GM12878 (cell line): ENCODE measurements around the gene ATRN. TPM values are rescaled to one million over a fixed set of nuclear protein-coding genes. Genes with fewer than 3 reads are reported as not detected.

Experiments used
- ATAC-seq: fragments of 200-7000 bp; cut with Tn5 transposase; 3 replicates; pipeline ENCODE4 v1.9.1; 2020; ENCODE audit warnings: mild to moderate bottlenecking, moderate library complexity
- BruUV-seq: library from RNA; stranded (reverse); fragments of 400-500 nt; replicated peaks from 2 replicates; lab custom pipeline; 2021; lab: Mats Ljungman, UMichigan
- CTCF ChIA-PET: fragments of 300-600 bp; sonication (Branson Sonifier 250); formaldehyde crosslinking; extraction: SDS; loops from one replicate; lab custom pipeline; 2021; ENCODE audit warnings: inconsistent platforms; lab: Yijun Ruan, JAX
- POLR2A ChIA-PET: fragments of 350-600 bp; formaldehyde crosslinking; extraction: SDS; loops from one replicate; lab custom pipeline; 2021; ENCODE audit warnings: inconsistent platforms; lab: Charles Lee
- RAD21 ChIA-PET: fragments of 300-600 bp; sonication (Branson Sonifier 250); formaldehyde crosslinking; loops from one replicate; lab custom pipeline; 2023; ENCODE audit warnings: antibody characterized with exemption; ENCODE audit not compliant: unreplicated experiment; lab: Charles Lee
- SMC1A ChIA-PET: fragments of 300-600 bp; sonication (Branson Sonifier 250); formaldehyde crosslinking; loops from one replicate; lab custom pipeline; 2023; ENCODE audit not compliant: unreplicated experiment, uncharacterized antibody; lab: Charles Lee
- DNase-seq: peaks from one replicate; pipeline ENCODE4 v3.0.0-alpha.2; 2011; ENCODE audit warnings: low read depth, low spot score
- FAIRE-seq: peaks from 3 replicates; lab custom pipeline; 2011; peaks lifted over from hg19 to GRCh38; lab: Jason Lieb, UNC
- H2AFZ ChIP-seq: 2 replicates; pipeline ENCODE4 v1.6.0; 2011; ENCODE audit warnings: low read depth, low read length, control low read depth; ENCODE audit not compliant: control insufficient read depth
- H3K27ac ChIP-seq: 2 replicates; pipeline ENCODE4 v1.5.1; 2011; ENCODE audit warnings: control low read depth; ENCODE audit not compliant: control insufficient read depth, insufficient read depth
- H3K27me3 ChIP-seq, 2 experiments: replicated peaks in 1 of 2; 2 replicates each; pipeline versions ENCODE4 v1.6.0 to v1.6.1; 2011; ENCODE audit warnings: low read length in 1 of 2; ENCODE audit not compliant: control insufficient read depth in 2 of 2, insufficient read depth in 2 of 2
- H3K36me3 ChIP-seq, 2 experiments: 2 replicates each; pipeline ENCODE4 v1.5.1; 2011; ENCODE audit warnings: low read length in 1 of 2; ENCODE audit not compliant: control insufficient read depth in 2 of 2, insufficient read depth in 2 of 2
- H3K4me1 ChIP-seq: 2 replicates; pipeline ENCODE4 v1.6.1; 2011; ENCODE audit warnings: mild to moderate bottlenecking, low read length, moderate library complexity, mixed read lengths; ENCODE audit not compliant: control insufficient read depth, insufficient read depth
- H3K4me2 ChIP-seq: 2 replicates; pipeline ENCODE4 v1.6.0; 2011; ENCODE audit warnings: control low read depth; ENCODE audit not compliant: control insufficient read depth, insufficient read depth
- H3K4me3 ChIP-seq: fragments of 200-600 bp; sonication (generic); 2 replicates; pipeline ENCODE4 v1.5.1; 2016
- H3K79me2 ChIP-seq: 2 replicates; pipeline ENCODE4 v1.6.0; 2011; ENCODE audit warnings: low read length; ENCODE audit not compliant: control insufficient read depth, insufficient read depth
- H3K9ac ChIP-seq: 2 replicates; pipeline ENCODE4 v1.8.0; 2011; ENCODE audit warnings: low read length, control low read depth, mixed read lengths; ENCODE audit not compliant: control insufficient read depth, insufficient read depth
- H3K9me3 ChIP-seq: replicated peaks from 3 replicates; pipeline ENCODE4 v1.5.1; 2011; ENCODE audit warnings: mild to moderate bottlenecking, low read length; ENCODE audit not compliant: control insufficient read depth, insufficient read depth
- H4K20me1 ChIP-seq: 2 replicates; pipeline ENCODE4 v1.6.0; 2011; ENCODE audit not compliant: control insufficient read depth, insufficient read depth
- CBX5 ChIP-seq: sonication (generic); IDR thresholded peaks from 2 replicates; pipeline ENCODE4 v1.6.1; 2016; ENCODE audit warnings: low read depth, moderate library complexity, mild to moderate bottlenecking, inconsistent platforms
- EED ChIP-seq: sonication (generic); IDR thresholded peaks from 2 replicates; pipeline ENCODE4 v1.6.1; 2016; ENCODE audit warnings: antibody characterized with exemption, low read depth
- HDAC6 ChIP-seq: fragments of 200-600 bp; sonication (generic); IDR thresholded peaks from one replicate; pipeline ENCODE4 v1.8.0; 2017; ENCODE audit warnings: antibody characterized with exemption; ENCODE audit not compliant: unreplicated experiment
- NR2F1 ChIP-seq: fragments of 450-650 bp; conservative IDR thresholded peaks from 2 replicates; pipeline ENCODE4 v1.6.1; 2017; ENCODE audit warnings: mild to moderate bottlenecking
- RB1 ChIP-seq: fragments of 450-650 bp; formaldehyde crosslinking; IDR thresholded peaks from 2 replicates; pipeline ENCODE4 v1.6.1; 2017; ENCODE audit warnings: mild to moderate bottlenecking, borderline replicate concordance
- RCOR1 ChIP-seq: conservative IDR thresholded peaks from 2 replicates; pipeline ENCODE4 v1.6.1; 2012; ENCODE audit warnings: low read depth, low read length, improper control_type of control experiment
- SIX5 ChIP-seq: IDR thresholded peaks from 2 replicates; pipeline ENCODE4 v1.6.1; 2011; ENCODE audit warnings: mild to moderate bottlenecking, low read depth, low read length, moderate library complexity; ENCODE audit not compliant: severe bottlenecking
- TARDBP ChIP-seq: IDR thresholded peaks from 2 replicates; pipeline ENCODE4 v1.6.1; 2016; ENCODE audit warnings: borderline replicate concordance
- ZNF274 ChIP-seq: IDR thresholded peaks from one replicate; pipeline ENCODE4 v1.8.0; 2011; ENCODE audit not compliant: insufficient read length, insufficient read depth
- WGBS: methylation state at CpG from one replicate; pipeline ENCODE4 v1.1.6; 2016; ENCODE audit warnings: low lambda C conversion rate; ENCODE audit not compliant: insufficient replicate concordance, insufficient coverage; ENCODE audit errors: missing lambda C conversion rate; 5-methylcytosine and 5-hydroxymethylcytosine counted together
- in situ Hi-C: fragments of 300-500 bp; cut with MboI; formaldehyde crosslinking; loops from 9 replicates; pipeline ENCODE4 v1.14.3; 2018; ENCODE audit warnings: mixed read lengths
- intact Hi-C: fragments of 100-400 bp; cut with micrococcal nuclease; formaldehyde crosslinking; loops from one replicate; pipeline ENCODE4 v1.14.2; 2022; ENCODE audit not compliant: unreplicated experiment
- polyA plus RNA-seq, 11 experiments: library from polyadenylated mRNA; depleted of rRNA in 4 of 11; unstranded in 6 of 11; stranded (reverse) in 5 of 11; fragments of >200 nt; fragmentation: Nextera tagmentation in 4 of 11; fragmentation: Illumina TruSeq in 1 of 11; extraction: Ambion mirVana in 4 of 11; extraction: Trizol in 1 of 11; gene quantifications; 1 replicate in 1 of 11; 2 replicates in 10 of 11; pipeline versions ENCODE4 v1.2.1 to v1.2.3, GENCODE V29; 2011 to 2016; ENCODE audit warnings: inconsistent platforms in 2 of 11, missing spikeins in 2 of 11, low read depth in 1 of 11
- total RNA-seq, 4 experiments: library from RNA; depleted of rRNA in 3 of 4; stranded (reverse); fragments of >200 nt in 3 of 4; fragmentation: Illumina TruSeq in 1 of 4; extraction: Trizol in 1 of 4; gene quantifications; 2 replicates each; pipeline versions ENCODE4 v1.2.1 to v1.2.3, GENCODE V29; 2013 to 2021
- TF ChIP-seq, protein P1 (sequence below): IDR thresholded peaks from 2 replicates; pipeline ENCODE4 v1.6.1; 2011; ENCODE audit warnings: borderline replicate concordance, low read depth, mild to moderate bottlenecking, moderate library complexity, mixed read lengths, low read length; ENCODE audit not compliant: insufficient read depth; ENCODE audit errors: extremely low read length
- TF ChIP-seq, protein P2 (sequence below): fragments of 450-650 bp; IDR thresholded peaks from 2 replicates; pipeline ENCODE4 v1.6.1; 2017; ENCODE audit warnings: mild to moderate bottlenecking, low read depth, inconsistent platforms; ENCODE audit not compliant: poor library complexity, severe bottlenecking

The ATRN gene
- total and polyA plus RNA-seq, 10 of the 15 experiments (the other 5 are each of a cell fraction or from before 2014, with no cell fraction given) = 0.71 to 11.6 (median 6.9) TPM

DNA sequence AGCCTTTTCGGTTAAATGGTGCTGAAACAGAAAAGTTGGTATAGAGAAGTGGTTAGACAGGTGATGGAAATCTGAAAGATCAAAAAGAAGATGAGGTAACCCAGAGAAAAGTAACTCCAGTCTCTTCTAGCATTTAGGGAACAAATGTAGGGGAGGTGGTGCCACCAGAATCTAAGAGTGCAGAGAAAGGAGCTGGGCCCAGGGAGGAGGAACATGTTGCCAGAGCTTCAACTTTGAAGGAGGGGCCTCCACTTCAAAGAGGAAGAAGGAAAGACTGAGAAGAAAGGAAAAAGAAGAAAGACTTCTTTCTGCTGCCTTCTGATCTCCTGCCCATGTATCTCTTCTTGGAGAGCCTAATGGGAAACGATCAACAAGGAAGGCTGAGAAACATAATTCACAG is 23.5 kb upstream of the ATRN start:
- H3K9me3 ChIP-seq = no peaks in the 10 kb centered on the region
- FAIRE-seq (no peak), ATAC-seq (no peak), DNase-seq (no peak)
- SMC1A ChIA-PET = no interaction called here
- H2AFZ ChIP-seq = no peak overlapping the region
- H3K36me3 ChIP-seq = no peaks in the 10 kb centered on the region
- RAD21 ChIA-PET = no interaction called here
- 43% methylated on average over 2 of the region's 2 CpGs for WGBS
- in situ Hi-C loops = no loop called here
- H4K20me1 ChIP-seq = no peaks in the 10 kb centered on the region
- intact Hi-C loops = no loop called here
- H3K4me1 ChIP-seq = no peaks in the 10 kb centered on the region
- no peak overlapping the region for H3K9ac ChIP-seq
- H3K4me3 ChIP-seq = no peak overlapping the region
- no peaks in the 10 kb centered on the region; a peak in 1 of 4 replicates for H3K27me3 ChIP-seq
- CTCF ChIA-PET = no interaction called here
- POLR2A ChIA-PET = no interaction called here
- BruUV-seq = no TSS peak
- H3K27ac ChIP-seq = no peak overlapping the region
- no peak for TF ChIP-seq CBX5
- no peak for TF ChIP-seq RB1
- no peak for TF ChIP-seq NR2F1
- TF ChIP-seq HDAC6 = no peak
- TF ChIP-seq TARDBP = no peak
- TF ChIP-seq ZNF274 = no peak
- no peak for TF ChIP-seq RCOR1
- TF ChIP-seq EED = no peak
- TF ChIP-seq, protein P1, sequence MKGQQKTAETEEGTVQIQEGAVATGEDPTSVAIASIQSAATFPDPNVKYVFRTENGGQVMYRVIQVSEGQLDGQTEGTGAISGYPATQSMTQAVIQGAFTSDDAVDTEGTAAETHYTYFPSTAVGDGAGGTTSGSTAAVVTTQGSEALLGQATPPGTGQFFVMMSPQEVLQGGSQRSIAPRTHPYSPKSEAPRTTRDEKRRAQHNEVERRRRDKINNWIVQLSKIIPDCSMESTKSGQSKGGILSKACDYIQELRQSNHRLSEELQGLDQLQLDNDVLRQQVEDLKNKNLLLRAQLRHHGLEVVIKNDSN = no peak
- TF ChIP-seq SIX5 = no peak
- TF ChIP-seq, protein P2, sequence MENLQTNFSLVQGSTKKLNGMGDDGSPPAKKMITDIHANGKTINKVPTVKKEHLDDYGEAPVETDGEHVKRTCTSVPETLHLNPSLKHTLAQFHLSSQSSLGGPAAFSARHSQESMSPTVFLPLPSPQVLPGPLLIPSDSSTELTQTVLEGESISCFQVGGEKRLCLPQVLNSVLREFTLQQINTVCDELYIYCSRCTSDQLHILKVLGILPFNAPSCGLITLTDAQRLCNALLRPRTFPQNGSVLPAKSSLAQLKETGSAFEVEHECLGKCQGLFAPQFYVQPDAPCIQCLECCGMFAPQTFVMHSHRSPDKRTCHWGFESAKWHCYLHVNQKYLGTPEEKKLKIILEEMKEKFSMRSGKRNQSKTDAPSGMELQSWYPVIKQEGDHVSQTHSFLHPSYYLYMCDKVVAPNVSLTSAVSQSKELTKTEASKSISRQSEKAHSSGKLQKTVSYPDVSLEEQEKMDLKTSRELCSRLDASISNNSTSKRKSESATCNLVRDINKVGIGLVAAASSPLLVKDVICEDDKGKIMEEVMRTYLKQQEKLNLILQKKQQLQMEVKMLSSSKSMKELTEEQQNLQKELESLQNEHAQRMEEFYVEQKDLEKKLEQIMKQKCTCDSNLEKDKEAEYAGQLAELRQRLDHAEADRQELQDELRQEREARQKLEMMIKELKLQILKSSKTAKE = no peak
- H3K4me2 ChIP-seq = no peak overlapping the region
- H3K79me2 ChIP-seq = no peaks in the 10 kb centered on the region
